ENCODE measurements around the gene REPS1. TPM values are rescaled to one million over a fixed set of nuclear protein-coding genes. Genes with fewer than 3 reads are reported as not detected.

Gene REPS1
- total RNA-seq, 1 experiment from 2014 or later: 74.4 TPM

GRCh38 chr6:138986578-138986977, 1.5 kb downstream of the REPS1 start:
- Histone ChIP-seq H3K9ac (ENCODE audit: extremely low read depth, insufficient read length, low read length) (peak overlapping the region; percentile 77), H3K23ac (ENCODE audit: insufficient read length, low read depth, low read length) (no peak overlapping the region), H3K79me1 (ENCODE audit: insufficient read depth, low read depth, low read length, poor library complexity, severe bottlenecking) (peaks cover 5% of the 10 kb centered on the region), H3K27ac (ENCODE audit: insufficient read length, low read depth, low read length) (no peak overlapping the region), H3K4ac (ENCODE audit: low read depth, low read length) (no peak overlapping the region), H2BK20ac (ENCODE audit: low read depth, low read length, poor library complexity, severe bottlenecking) (no peak overlapping the region), H3K23me2 (ENCODE audit: insufficient read length, low read depth, low read length, poor library complexity, severe bottlenecking) (no peaks in the 10 kb centered on the region), H3K18ac (ENCODE audit: insufficient read length, low read depth, low read length) (no peak overlapping the region), H2AK5ac (ENCODE audit: insufficient read length, low read length) (no peak overlapping the region), H3K4me1 (ENCODE audit: insufficient read depth, low read length) (peaks cover 3% of the 10 kb centered on the region), H2BK5ac (ENCODE audit: insufficient read length, low read length) (no peak overlapping the region), H2BK12ac (ENCODE audit: insufficient read length, low read depth, low read length) (no peak overlapping the region), H4K91ac (ENCODE audit: insufficient read length, low read depth, low read length) (no peak overlapping the region), H3K56ac (ENCODE audit: insufficient read length, low read depth, low read length) (no peak overlapping the region), H3T11ph (ENCODE audit: low read length) (no peak overlapping the region), H2AFZ (ENCODE audit: low read length) (no peak overlapping the region), H3K14ac (ENCODE audit: insufficient read depth, low read length) (no peak overlapping the region), H3K9me3 (ENCODE audit: control insufficient read depth, low read depth, low read length) (no peaks in the 10 kb centered on the region), H4K8ac (replicated peaks; ENCODE audit: insufficient read length, low read depth, low read length) (no peak overlapping the region), H2BK15ac (ENCODE audit: low read depth, low read length) (no peak overlapping the region), H2BK120ac (ENCODE audit: low read depth, low read length, poor library complexity, severe bottlenecking) (no peak overlapping the region), H3K79me2 (ENCODE audit: insufficient read depth, low read length) (peaks cover 40% of the 10 kb centered on the region; the same call in 1 of the 2 replicates), H4K20me1 (ENCODE audit: control insufficient read depth, insufficient read depth, insufficient read length) (no peaks in the 10 kb centered on the region), H3K4me2 (ENCODE audit: insufficient read depth, insufficient read length, low read length) (peak overlapping the region; percentile 85), H3K27me3 (ENCODE audit: insufficient read depth, low read length) (no peaks in the 10 kb centered on the region), H4K5ac (ENCODE audit: insufficient read length, low read depth, low read length) (no peak overlapping the region)
- Mint-ChIP-seq H3K27me3 (ENCODE audit: low read depth) (no peaks in the 10 kb centered on the region), H3K4me1 (peaks cover 10 to 24% of the 10 kb centered on the region in 2 experiments), H3K27ac (peak overlapping the region in 1 of 3 experiments; percentile 19; a peak in 1 of 7 replicates), H3K9me3 (no peaks in the 10 kb centered on the region), H3K4me3 (no peak overlapping the region; a peak in 4 of 5 replicates), H3K36me3 (ENCODE audit: insufficient read depth in 1 of 3, low read depth in 3 of 3) (no peaks in the 10 kb centered on the region)
- DNase-seq: no peak
- no CpG with 5 or more reads among the region's 3 CpGs for WGBS (ENCODE audit: extremely low coverage, insufficient read length, low lambda C conversion rate)
- no peak for TF ChIP-seq CTCF (conservative IDR thresholded peaks at IDR 0.05)
